Smooth muscle cell (in vitro differentiated cells): Measurements from ENCODE around the gene SEC24C. TPM values are rescaled to one million over a fixed set of nuclear protein-coding genes. Genes with fewer than 3 reads are reported as not detected.

Source experiments
- DNase-seq: peaks from one replicate; lab custom pipeline; 2025; ENCODE audit not compliant: unreplicated experiment; lab: John Stamatoyannopoulos, UW
- H2AFZ ChIP-seq: fragments of 200-600 bp; sonication (generic); 2 replicates; pipeline ENCODE4 v1.6.0; 2016; ENCODE audit warnings: antibody characterized with exemption, low read depth, mild to moderate bottlenecking
- H3F3A ChIP-seq: fragments of 200-600 bp; sonication (generic); 2 replicates; pipeline ENCODE4 v1.6.0; 2017; ENCODE audit warnings: antibody characterized with exemption, low read depth
- H3K27ac ChIP-seq: fragments of 200-600 bp; sonication (generic); 2 replicates; pipeline ENCODE4 v1.5.1; 2016; ENCODE audit warnings: low read depth, mild to moderate bottlenecking
- H3K27me3 ChIP-seq: fragments of 200-600 bp; sonication (generic); 2 replicates; pipeline ENCODE4 v1.6.1; 2016; ENCODE audit warnings: low read depth, mild to moderate bottlenecking
- H3K36me3 ChIP-seq: fragments of 200-600 bp; sonication (generic); 2 replicates; pipeline ENCODE4 v1.5.1; 2016; ENCODE audit warnings: low read depth
- H3K4me1 ChIP-seq: fragments of 200-600 bp; sonication (generic); 2 replicates; pipeline ENCODE4 v1.5.1; 2016; ENCODE audit warnings: low read depth
- H3K4me2 ChIP-seq: fragments of 200-600 bp; sonication (generic); 2 replicates; pipeline ENCODE4 v1.6.0; 2016; ENCODE audit warnings: mild to moderate bottlenecking
- H3K4me3 ChIP-seq: fragments of 200-600 bp; sonication (generic); 2 replicates; pipeline ENCODE4 v1.5.1; 2016; ENCODE audit warnings: mild to moderate bottlenecking
- H3K79me2 ChIP-seq: fragments of 200-600 bp; sonication (generic); 2 replicates; pipeline ENCODE4 v1.6.0; 2016; ENCODE audit warnings: low read depth, mild to moderate bottlenecking
- H3K9ac ChIP-seq: fragments of 200-600 bp; sonication (generic); 2 replicates; pipeline ENCODE4 v1.6.0; 2016; ENCODE audit warnings: low read depth
- H3K9me3 ChIP-seq: fragments of 200-600 bp; sonication (generic); replicated peaks from 2 replicates; pipeline ENCODE4 v1.5.1; 2016; ENCODE audit warnings: low read depth
- H4K20me1 ChIP-seq: fragments of 200-600 bp; sonication (generic); 2 replicates; pipeline ENCODE4 v1.6.0; 2016; ENCODE audit warnings: low read depth
- CTCF ChIP-seq: fragments of 200-600 bp; sonication (generic); IDR thresholded peaks from 2 replicates; pipeline ENCODE4 v1.5.1; 2017; ENCODE audit warnings: borderline replicate concordance, mild to moderate bottlenecking, antibody characterized with exemption; ENCODE audit not compliant: insufficient read depth, poor library complexity, severe bottlenecking
- WGBS: methylation state at CpG from one replicate; pipeline ENCODE4 v1.1.7; 2016; ENCODE audit warnings: low lambda C conversion rate; 5-methylcytosine and 5-hydroxymethylcytosine counted together
- polyA plus RNA-seq: library from polyadenylated mRNA; unstranded; fragments of >200 nt; fragmentation: Nextera tagmentation; extraction: Ambion mirVana; gene quantifications from 2 replicates; pipeline ENCODE4 v1.2.1, GENCODE V29; 2016
- total RNA-seq: library from RNA; depleted of rRNA; stranded (reverse); fragments of >200 nt; gene quantifications from 2 replicates; pipeline ENCODE4 v1.2.3, GENCODE V29; 2014

SEC24C gene
- total and polyA plus RNA-seq, 2 experiments from 2014 or later: 41.5 to 54.7 TPM

- peaks cover 87% of the 10 kb centered on the region for H3K79me2 ChIP-seq
- no peaks in the 10 kb centered on the region for H3K27me3 ChIP-seq
- no peak overlapping the region for H3K9ac ChIP-seq
- 93% methylated on average over 1 of the region's 1 CpG for whole genome bisulfite sequencing
- H3K36me3 ChIP-seq: peaks cover 17% of the 10 kb centered on the region
- no peak overlapping the region for H3K4me2 ChIP-seq
- no peak overlapping the region for H3K4me3 ChIP-seq
- H3K9me3 ChIP-seq: no peaks in the 10 kb centered on the region
- no peak overlapping the region for H3K27ac ChIP-seq
- DNase-seq: no peak
- H3K4me1 ChIP-seq: no peaks in the 10 kb centered on the region
- no peak for TF ChIP-seq CTCF
- no peaks in the 10 kb centered on the region for H3F3A ChIP-seq
- peaks cover 55% of the 10 kb centered on the region for H4K20me1 ChIP-seq
- H2AFZ ChIP-seq: no peak overlapping the region
Observed at GRCh38 chr10:73750819-73751218, 6.6 kb downstream of the SEC24C start.

- no peak for DNase-seq
- Histone ChIP-seq H3K79me2 (peaks cover 52% of the 10 kb centered on the region), H3K4me2 (no peak overlapping the region), H3K36me3 (peaks cover 16% of the 10 kb centered on the region), H3K9ac (no peak overlapping the region), H3K27ac (no peak overlapping the region), H3K27me3 (no peaks in the 10 kb centered on the region), H2AFZ (no peak overlapping the region), H3F3A (no peaks in the 10 kb centered on the region), H3K9me3 (no peaks in the 10 kb centered on the region), H3K4me1 (no peaks in the 10 kb centered on the region), H3K4me3 (no peak overlapping the region), H4K20me1 (peaks cover 74% of the 10 kb centered on the region)
- TF ChIP-seq CTCF: no peak
- WGBS: 100% methylated on average over 1 of the region's 1 CpG
Observed at GRCh38 chr10:73756183-73756582, 12.0 kb downstream of the SEC24C start.

GRCh38 chr10:73758704-73759511 lies 14.7 kb downstream of the SEC24C start:
- Histone ChIP-seq H3K9me3 (no peaks in the 10 kb centered on the region), H4K20me1 (peaks cover 73% of the 10 kb centered on the region), H3K9ac (no peak overlapping the region), H3K79me2 (peaks cover 36% of the 10 kb centered on the region), H3K4me1 (no peaks in the 10 kb centered on the region), H3K4me2 (no peak overlapping the region), H2AFZ (no peak overlapping the region), H3F3A (no peaks in the 10 kb centered on the region), H3K27ac (no peak overlapping the region), H3K36me3 (peaks cover 8% of the 10 kb centered on the region), H3K4me3 (no peak overlapping the region), H3K27me3 (no peaks in the 10 kb centered on the region)
- DNase-seq: no peak
- no peak for TF ChIP-seq CTCF
- whole genome bisulfite sequencing: 98% methylated on average over 9 of the region's 9 CpGs
